Measurements from ENCODE around the gene IPO11. TPM values are rescaled to one million over a fixed set of nuclear protein-coding genes. Genes with fewer than 3 reads are reported as not detected.
"Not testable (repeated sequence)": the region's sequence is repeated elsewhere in the genome, so short reads cannot be mapped to it uniquely, and the experiment has no call there.

IPO11 gene
- total and polyA plus RNA-seq, 2 experiments from 2014 or later = 18.7 to 64.7 TPM

DNA sequence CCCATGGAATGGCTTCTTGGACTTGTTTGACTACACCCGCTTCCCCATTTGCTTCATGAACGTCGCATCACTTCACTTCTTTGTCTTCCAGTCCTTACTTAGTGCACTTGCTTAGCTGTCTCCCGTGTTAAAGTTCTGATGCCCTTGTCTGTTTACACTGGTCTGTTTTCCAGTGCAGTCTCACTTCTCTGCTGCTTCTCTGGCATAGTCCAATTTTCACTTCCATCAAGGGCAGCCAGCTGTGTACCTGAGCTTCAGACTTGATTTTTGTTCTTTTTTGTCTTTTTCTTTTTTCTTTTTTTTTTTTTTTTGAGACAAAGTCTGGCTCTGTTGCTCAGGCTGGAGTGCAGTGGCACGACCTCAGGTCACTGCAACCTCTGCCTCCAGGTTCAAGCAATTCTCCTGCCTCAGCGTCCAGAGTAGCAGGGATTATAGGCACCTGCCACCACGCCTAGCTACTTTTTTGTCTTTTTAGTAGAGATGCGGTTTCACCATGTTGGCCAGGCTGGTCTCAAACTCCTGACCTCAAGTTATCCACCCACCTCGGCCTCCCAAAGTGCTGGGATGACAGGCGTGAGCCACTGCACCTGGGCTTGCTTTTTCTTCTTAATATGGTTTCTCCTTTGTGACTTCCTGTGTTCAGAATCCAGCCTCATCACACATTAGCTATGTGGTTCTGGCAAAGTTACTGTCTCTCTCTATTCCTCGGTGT, 241.5 kb downstream of the IPO11 start:
- Histone ChIP-seq H3K36me3 (ENCODE audit: insufficient read depth) (peaks cover 6% of the 10 kb centered on the region; the same call in 1 of the 2 replicates), H3K27me3 (ENCODE audit: insufficient read depth) (no peaks in the 10 kb centered on the region), H4K20me1 (replicated peaks; ENCODE audit: insufficient read depth) (no peaks in the 10 kb centered on the region), H3K4me2 (no peak overlapping the region), H3K27ac (ENCODE audit: low read depth) (no peak overlapping the region), H2AFZ (no peak overlapping the region), H3K4me1 (ENCODE audit: insufficient read depth) (no peaks in the 10 kb centered on the region), H3K9me2 (ENCODE audit: insufficient read depth) (no peaks in the 10 kb centered on the region), H3K4me3 (no peak overlapping the region), H3K79me2 (replicated peaks; ENCODE audit: insufficient read depth) (no peaks in the 10 kb centered on the region), H3F3A (replicated peaks; ENCODE audit: low read depth) (no peaks in the 10 kb centered on the region)
- TF ChIP-seq CREB1 (CRISPR knock-in tag; IDR thresholded peaks at IDR 0.05; ENCODE audit: low read depth) = no peak
- no peak for TF ChIP-seq POLR2AphosphoS5 (IDR thresholded peaks at IDR 0.05; ENCODE audit: low read depth)
- TF ChIP-seq NANOG (IDR thresholded peaks at IDR 0.05; ENCODE audit: borderline replicate concordance) = no peak
- TF ChIP-seq, protein P1, sequence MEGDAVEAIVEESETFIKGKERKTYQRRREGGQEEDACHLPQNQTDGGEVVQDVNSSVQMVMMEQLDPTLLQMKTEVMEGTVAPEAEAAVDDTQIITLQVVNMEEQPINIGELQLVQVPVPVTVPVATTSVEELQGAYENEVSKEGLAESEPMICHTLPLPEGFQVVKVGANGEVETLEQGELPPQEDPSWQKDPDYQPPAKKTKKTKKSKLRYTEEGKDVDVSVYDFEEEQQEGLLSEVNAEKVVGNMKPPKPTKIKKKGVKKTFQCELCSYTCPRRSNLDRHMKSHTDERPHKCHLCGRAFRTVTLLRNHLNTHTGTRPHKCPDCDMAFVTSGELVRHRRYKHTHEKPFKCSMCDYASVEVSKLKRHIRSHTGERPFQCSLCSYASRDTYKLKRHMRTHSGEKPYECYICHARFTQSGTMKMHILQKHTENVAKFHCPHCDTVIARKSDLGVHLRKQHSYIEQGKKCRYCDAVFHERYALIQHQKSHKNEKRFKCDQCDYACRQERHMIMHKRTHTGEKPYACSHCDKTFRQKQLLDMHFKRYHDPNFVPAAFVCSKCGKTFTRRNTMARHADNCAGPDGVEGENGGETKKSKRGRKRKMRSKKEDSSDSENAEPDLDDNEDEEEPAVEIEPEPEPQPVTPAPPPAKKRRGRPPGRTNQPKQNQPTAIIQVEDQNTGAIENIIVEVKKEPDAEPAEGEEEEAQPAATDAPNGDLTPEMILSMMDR (conservative IDR thresholded peaks at IDR 0.05; ENCODE audit: low read depth in 2 of 2) = no peak
- TF ChIP-seq EZH2 (IDR thresholded peaks at IDR 0.05; ENCODE audit: low read depth, unreplicated experiment) = no peak
- TF ChIP-seq STAT1 (IDR thresholded peaks at IDR 0.05; ENCODE audit: unreplicated experiment) = no peak
- TF ChIP-seq, protein P2, sequence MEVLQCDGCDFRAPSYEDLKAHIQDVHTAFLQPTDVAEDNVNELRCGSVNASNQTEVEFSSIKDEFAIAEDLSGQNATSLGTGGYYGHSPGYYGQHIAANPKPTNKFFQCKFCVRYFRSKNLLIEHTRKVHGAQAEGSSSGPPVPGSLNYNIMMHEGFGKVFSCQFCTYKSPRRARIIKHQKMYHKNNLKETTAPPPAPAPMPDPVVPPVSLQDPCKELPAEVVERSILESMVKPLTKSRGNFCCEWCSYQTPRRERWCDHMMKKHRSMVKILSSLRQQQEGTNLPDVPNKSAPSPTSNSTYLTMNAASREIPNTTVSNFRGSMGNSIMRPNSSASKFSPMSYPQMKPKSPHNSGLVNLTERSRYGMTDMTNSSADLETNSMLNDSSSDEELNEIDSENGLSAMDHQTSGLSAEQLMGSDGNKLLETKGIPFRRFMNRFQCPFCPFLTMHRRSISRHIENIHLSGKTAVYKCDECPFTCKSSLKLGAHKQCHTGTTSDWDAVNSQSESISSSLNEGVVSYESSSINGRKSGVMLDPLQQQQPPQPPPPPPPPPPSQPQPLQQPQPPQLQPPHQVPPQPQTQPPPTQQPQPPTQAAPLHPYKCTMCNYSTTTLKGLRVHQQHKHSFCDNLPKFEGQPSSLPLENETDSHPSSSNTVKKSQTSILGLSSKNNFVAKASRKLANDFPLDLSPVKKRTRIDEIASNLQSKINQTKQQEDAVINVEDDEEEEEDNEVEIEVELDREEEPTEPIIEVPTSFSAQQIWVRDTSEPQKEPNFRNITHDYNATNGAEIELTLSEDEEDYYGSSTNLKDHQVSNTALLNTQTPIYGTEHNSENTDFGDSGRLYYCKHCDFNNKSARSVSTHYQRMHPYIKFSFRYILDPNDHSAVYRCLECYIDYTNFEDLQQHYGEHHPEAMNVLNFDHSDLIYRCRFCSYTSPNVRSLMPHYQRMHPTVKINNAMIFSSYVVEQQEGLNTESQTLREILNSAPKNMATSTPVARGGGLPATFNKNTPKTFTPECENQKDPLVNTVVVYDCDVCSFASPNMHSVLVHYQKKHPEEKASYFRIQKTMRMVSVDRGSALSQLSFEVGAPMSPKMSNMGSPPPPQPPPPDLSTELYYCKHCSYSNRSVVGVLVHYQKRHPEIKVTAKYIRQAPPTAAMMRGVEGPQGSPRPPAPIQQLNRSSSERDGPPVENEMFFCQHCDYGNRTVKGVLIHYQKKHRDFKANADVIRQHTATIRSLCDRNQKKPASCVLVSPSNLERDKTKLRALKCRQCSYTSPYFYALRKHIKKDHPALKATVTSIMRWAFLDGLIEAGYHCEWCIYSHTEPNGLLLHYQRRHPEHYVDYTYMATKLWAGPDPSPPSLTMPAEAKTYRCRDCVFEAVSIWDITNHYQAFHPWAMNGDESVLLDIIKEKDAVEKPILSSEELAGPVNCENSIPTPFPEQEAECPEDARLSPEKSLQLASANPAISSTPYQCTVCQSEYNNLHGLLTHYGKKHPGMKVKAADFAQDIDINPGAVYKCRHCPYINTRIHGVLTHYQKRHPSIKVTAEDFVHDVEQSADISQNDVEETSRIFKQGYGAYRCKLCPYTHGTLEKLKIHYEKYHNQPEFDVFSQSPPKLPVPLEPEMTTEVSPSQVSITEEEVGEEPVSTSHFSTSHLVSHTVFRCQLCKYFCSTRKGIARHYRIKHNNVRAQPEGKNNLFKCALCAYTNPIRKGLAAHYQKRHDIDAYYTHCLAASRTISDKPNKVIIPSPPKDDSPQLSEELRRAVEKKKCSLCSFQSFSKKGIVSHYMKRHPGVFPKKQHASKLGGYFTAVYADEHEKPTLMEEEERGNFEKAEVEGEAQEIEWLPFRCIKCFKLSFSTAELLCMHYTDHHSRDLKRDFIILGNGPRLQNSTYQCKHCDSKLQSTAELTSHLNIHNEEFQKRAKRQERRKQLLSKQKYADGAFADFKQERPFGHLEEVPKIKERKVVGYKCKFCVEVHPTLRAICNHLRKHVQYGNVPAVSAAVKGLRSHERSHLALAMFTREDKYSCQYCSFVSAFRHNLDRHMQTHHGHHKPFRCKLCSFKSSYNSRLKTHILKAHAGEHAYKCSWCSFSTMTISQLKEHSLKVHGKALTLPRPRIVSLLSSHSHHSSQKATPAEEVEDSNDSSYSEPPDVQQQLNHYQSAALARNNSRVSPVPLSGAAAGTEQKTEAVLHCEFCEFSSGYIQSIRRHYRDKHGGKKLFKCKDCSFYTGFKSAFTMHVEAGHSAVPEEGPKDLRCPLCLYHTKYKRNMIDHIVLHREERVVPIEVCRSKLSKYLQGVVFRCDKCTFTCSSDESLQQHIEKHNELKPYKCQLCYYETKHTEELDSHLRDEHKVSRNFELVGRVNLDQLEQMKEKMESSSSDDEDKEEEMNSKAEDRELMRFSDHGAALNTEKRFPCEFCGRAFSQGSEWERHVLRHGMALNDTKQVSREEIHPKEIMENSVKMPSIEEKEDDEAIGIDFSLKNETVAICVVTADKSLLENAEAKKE (CRISPR knock-in tag; IDR thresholded peaks at IDR 0.05) = no peak
- Mint-ChIP-seq H3K27ac (no peak overlapping the region; the same call in 1 of the 2 replicates), H3K4me1 (peaks cover 12% of the 10 kb centered on the region), H3K27me3 (ENCODE audit: insufficient read depth, low read depth, poor library complexity) (peaks cover 3% of the 10 kb centered on the region), H3K4me3 (no peak overlapping the region), H3K9me3 (peaks cover 49% of the 10 kb centered on the region), H3K36me3 (ENCODE audit: low read depth) (peaks cover 43% of the 10 kb centered on the region)
- ATAC-seq (no peak), DNase-seq (ENCODE audit: low spot score) (no peak)

DNA sequence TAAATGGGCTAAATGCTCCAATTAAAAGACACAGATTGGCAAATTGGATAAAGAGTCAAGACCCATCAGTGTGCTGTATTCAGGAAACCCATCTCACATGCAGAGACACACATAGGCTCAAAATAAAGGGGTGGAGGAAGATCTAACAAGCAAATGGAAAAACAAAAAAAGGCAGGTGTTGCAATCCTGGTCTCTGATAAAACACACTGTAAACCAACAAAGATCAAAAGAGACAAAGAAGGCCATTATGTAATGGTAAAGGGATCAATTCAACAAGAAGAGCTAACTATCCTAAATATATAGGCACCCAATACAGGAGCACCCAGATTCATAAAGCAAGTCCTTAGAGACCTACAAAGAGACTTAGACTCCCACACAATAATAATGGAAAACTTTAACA, 245.2 kb downstream of the IPO11 start:
- H3K27ac Mint-ChIP-seq; H3K4me1 Mint-ChIP-seq; H2AFZ ChIP-seq; H3K4me1 ChIP-seq (ENCODE audit: insufficient read depth); H3K4me3 Mint-ChIP-seq; H3K27me3 ChIP-seq (ENCODE audit: insufficient read depth); DNase-seq (ENCODE audit: low spot score); H3K4me3 ChIP-seq; H3F3A ChIP-seq (replicated peaks; ENCODE audit: low read depth); H4K20me1 ChIP-seq (replicated peaks; ENCODE audit: insufficient read depth); H3K79me2 ChIP-seq (replicated peaks; ENCODE audit: insufficient read depth); ATAC-seq; H3K9me2 ChIP-seq (ENCODE audit: insufficient read depth); H3K36me3 ChIP-seq (ENCODE audit: insufficient read depth); H3K27me3 Mint-ChIP-seq (ENCODE audit: insufficient read depth, low read depth, poor library complexity); H3K4me2 ChIP-seq; H3K27ac ChIP-seq (ENCODE audit: low read depth): not testable (repeated sequence)
- peaks cover 43% of the 10 kb centered on the region for H3K36me3 Mint-ChIP-seq (ENCODE audit: low read depth)
- H3K9me3 Mint-ChIP-seq = peaks cover 52% of the 10 kb centered on the region

All from GM23338 (cell line).